ENCODE measurements around the gene SHANK3.

GRCh38 chr22:50670513-50670912, 2.1 kb upstream of the SHANK3 start:
- no peak for TF ChIP-seq EZH2 (IDR thresholded peaks at IDR 0.05; ENCODE audit: insufficient read depth, poor library complexity, severe bottlenecking)
- no peak for TF ChIP-seq EZH2phosphoT487 (IDR thresholded peaks at IDR 0.05; ENCODE audit: insufficient read depth, low read depth)

Measured in GM23248 (cell line).